ENCODE results near the gene KIAA1217. TPM values are rescaled to one million over a fixed set of nuclear protein-coding genes. Genes with fewer than 3 reads are reported as not detected.

KIAA1217 gene
- total RNA-seq, 1 experiment from 2014 or later, result 6.4 TPM

DNA sequence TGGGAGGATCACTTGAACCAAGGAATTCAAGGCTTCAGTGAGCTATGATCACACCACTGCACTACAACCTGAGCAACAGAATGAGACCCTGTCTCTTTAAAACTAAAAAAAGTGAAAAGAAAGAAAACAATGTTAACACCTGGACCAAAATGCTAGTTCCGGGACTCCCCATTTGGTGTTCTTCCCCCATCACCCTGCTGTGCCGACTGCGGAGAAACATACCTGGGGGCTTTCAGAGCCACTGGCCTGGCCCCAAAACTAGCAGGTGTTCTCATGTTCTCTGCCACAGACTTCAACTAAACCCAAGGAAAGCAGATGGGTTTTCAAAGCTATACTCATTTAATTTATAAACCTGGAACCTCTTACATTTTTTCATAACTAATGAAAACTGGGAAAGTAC lies 250.9 kb downstream of the KIAA1217 start:
- Histone ChIP-seq H3K27me3 (no peaks in the 10 kb centered on the region), H3K9me3 (no peaks in the 10 kb centered on the region), H3K4me3 (no peak overlapping the region), H3K36me3 (no peaks in the 10 kb centered on the region)
- DNase-seq, result no peak

DNA sequence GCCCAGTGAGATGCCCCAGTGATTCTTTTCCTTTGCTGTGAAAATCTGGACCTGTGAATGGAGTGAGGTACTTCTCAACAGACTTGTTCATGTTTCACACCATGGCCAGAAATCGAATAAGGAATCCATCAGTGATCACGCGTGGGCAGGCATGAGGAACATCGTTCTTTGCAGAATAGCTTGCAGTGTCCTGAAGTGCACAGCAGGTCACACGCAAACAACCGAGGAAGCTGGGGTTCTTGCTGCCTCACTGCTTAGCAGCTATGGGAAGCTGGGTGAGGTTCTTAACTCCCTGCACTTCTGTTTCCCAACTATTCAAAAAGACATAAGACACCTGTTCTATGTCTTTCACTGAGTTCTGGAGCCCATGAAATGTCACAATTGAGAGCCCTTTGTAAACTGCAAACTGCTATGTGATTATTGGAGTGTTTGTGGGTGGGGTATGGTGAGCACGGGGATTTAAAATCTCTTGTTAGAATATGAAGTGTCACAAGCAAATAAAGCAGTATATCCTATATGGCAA lies 253.4 kb downstream of the KIAA1217 start:
- Histone ChIP-seq H3K4me3 (no peak overlapping the region), H3K36me3 (no peaks in the 10 kb centered on the region), H3K9me3 (no peaks in the 10 kb centered on the region), H3K27me3 (no peaks in the 10 kb centered on the region)
- DNase-seq, result no peak

DNA sequence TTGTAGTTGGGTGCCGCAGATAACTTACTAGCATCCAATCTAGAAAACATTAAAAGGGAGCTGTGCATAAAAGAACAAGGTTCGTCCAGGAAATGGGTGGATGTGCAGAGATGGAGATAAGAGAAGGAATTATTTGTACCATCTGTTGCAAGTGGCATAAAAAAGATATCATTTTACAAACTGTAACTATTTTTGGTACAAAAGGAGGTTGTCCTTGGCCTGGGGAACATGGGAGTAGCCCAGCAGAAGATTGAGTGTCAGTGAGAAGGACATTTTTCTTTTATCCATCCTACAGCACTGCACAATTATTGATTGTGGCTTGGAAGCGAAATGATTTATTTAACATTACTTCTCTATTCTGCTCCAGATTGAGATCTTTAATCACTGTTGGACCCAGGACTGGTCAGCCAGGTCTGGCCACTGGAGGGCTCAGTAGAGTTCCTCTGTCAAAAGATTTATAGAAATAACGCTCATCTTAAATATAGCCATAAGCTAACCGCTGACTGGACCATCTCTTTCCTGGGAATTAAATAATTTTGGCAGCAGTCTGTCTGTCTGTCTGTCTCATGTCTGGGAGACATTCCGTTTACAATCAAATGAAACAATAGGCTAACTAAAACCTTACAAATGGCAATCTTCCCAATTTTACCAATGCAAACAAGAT lies 254.1 kb downstream of the KIAA1217 start:
- Histone ChIP-seq H3K9me3 (no peaks in the 10 kb centered on the region), H3K4me3 (0 out of 2 replicates have a peak overlapping the region, but pooled peaks have one; percentile 7), H3K36me3 (no peaks in the 10 kb centered on the region), H3K27me3 (no peaks in the 10 kb centered on the region)
- DNase-seq, result peak; percentile 51

DNA sequence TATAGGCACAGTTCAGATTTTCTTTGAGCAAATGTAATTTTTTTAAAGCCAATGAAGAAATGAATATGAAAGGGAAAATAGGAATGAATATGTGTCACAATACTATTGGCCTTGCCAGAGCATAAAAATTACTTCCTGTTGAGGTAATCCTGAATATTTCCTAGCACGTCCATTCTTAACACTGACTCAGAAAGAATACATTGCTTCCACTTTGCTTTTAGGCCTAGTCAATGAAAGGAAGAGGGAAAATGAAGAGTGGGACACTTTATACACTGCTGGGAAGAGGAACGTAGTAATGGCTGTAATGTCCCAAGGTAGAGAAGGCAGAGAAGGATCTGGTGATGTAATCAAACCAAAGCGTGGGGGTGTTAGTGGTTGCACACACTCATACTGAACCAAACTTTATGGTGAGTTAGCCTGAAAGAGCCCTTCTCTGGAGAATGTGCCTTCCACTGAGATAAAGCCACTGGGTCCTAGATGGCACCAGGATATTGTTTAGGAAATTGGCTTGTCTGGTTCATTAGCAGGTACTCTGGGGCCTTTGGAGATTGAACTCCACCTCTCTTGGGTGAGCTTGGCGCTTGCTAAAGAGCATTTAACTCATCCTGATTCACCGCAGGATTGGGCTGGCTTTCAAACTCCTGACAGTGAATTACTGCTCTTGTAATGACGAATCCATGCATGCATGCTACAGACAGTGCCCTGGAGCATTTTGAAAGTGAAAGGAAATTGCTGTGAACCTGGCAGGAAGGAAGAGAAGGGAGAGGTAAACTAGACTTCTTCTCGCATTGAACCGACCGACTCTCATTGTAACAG lies 254.9 kb downstream of the KIAA1217 start:
- Histone ChIP-seq H3K27me3 (no peaks in the 10 kb centered on the region), H3K4me3 (peak overlapping the region; percentile 19), H3K9me3 (no peaks in the 10 kb centered on the region), H3K36me3 (no peaks in the 10 kb centered on the region)
- DNase-seq, result peak; percentile 93

DNA sequence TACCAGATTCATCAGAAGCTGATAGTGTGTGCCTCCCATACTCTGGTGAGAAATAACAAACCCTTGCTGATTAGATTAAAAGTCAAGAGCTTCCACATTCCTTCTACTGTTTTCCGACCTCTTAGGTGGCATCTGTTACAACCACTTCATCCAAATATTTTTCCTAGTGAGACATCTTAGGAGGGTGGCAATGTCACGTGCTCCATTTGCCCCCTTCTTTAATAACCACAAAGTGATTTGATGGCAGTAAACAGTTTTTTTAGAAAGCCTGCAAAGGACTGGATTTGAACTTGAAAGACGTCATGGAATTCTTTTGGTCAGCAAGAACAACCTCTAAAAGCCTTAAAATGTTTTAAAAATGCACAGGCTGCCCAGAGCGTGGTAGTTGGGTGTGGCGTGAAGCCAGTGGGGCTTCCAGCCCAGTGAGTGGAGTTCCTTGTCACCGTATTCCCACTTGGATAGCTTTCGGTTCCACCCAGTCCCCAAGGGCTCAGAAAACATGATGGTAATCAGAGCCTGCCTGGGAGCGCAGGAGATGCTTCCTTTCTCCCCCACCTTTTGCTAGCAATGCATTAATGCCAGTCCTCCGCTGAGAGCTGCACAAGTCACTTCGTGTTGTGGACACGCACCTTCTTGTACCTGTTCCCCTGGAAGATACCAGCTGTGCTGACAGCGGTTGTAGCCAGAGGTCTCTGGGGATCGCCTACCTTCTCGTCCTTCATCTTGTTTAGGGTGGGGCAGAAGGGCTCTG lies 256.4 kb downstream of the KIAA1217 start:
- Histone ChIP-seq H3K4me3 (peak overlapping the region; percentile 53), H3K36me3 (no peaks in the 10 kb centered on the region), H3K27me3 (no peaks in the 10 kb centered on the region), H3K9me3 (no peaks in the 10 kb centered on the region)
- peak; percentile 63 for DNase-seq

DNA sequence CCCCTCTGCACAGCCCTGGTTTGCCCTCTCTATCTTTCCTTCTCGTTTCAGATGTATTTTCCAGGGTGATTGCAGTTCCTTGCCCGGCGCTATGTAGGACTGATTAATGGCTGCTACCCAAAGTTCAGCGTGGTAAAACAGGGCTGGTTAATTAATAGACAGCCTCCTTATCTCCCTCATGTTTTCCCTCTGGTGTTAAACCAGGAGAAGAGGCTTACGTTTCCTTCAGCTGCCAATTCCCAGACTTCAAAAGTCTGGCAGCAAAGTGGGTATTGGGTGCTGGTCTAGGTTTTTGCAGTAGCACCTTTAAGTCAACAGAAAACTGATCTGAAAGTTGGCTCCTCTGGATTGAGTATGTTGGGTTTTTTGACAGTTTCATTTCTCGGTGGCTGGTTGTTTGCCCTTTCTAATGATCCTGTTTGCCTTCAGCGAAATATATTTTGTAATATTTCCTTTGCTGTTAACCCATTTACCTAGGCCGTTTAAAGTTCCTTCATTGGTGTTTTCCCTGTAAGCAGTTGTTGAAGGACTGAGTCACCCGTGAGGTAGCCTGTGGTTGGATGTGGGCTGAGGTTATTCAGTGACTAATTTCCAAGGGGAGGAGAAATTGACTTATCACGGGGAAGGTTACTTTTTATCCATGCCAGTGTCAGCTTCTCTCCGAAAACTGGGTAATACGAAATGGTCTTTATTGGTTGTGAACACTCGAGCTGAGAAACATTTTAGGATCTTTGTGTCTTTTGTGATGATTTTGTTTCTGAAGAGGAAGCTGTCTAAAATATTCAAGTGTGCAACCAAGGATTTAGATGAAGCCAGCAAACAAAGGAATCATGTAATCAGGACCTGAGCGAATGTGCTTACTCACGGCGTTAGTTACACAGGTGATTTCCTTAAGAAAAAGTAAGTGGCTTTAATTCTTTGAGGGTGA lies 257.2 kb downstream of the KIAA1217 start:
- H3K9me3 ChIP-seq, result no peaks in the 10 kb centered on the region
- DNase-seq, result peak; percentile 82
- peak overlapping the region; percentile 53 for H3K4me3 ChIP-seq
- H3K36me3 ChIP-seq, result no peaks in the 10 kb centered on the region
- no peaks in the 10 kb centered on the region for H3K27me3 ChIP-seq

DNA sequence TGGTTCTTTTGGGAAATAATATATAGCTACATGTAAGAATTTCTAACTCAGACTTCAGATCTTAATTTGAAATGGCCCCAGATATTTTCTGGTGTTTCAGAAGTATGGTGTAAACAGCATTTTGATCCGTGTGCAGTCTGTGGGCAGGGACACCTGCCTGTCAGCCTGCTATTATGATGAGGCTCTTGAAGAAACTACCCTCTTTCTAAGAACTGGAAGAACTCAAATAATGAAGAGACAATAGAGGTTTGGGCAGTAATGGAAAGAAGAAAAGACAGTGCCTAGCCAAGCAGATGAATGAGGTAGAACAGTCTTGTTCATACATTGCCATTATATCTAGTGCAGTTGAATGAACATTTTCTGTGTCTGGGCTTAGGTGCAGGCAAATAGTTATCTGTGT lies 258.2 kb downstream of the KIAA1217 start:
- peak overlapping the region; percentile 53 for H3K4me3 ChIP-seq
- H3K27me3 ChIP-seq, result no peaks in the 10 kb centered on the region
- no peaks in the 10 kb centered on the region for H3K9me3 ChIP-seq
- no peak for DNase-seq
- H3K36me3 ChIP-seq, result no peaks in the 10 kb centered on the region

DNA sequence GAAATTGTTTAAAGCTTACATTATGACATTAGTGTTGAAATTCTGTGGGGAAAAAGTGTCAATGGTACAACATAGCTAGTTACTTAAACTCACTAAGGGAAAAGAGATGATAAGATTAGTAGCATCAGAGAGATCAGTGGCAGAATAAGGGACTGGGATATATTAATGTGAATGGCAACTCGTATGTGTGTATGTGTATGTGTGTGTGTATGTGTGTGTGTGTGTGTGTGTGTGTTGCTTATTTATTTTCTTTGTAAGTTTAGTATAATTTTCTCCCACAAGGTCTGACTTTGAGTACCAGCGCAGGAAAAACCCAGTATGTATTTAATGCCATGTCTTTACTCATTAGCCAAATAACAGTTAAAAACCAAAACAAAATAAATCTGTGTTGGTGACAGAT lies 258.7 kb downstream of the KIAA1217 start:
- Histone ChIP-seq H3K4me3 (peak overlapping the region; percentile 53), H3K27me3 (no peaks in the 10 kb centered on the region), H3K36me3 (no peaks in the 10 kb centered on the region), H3K9me3 (no peaks in the 10 kb centered on the region)
- no peak for DNase-seq

DNA sequence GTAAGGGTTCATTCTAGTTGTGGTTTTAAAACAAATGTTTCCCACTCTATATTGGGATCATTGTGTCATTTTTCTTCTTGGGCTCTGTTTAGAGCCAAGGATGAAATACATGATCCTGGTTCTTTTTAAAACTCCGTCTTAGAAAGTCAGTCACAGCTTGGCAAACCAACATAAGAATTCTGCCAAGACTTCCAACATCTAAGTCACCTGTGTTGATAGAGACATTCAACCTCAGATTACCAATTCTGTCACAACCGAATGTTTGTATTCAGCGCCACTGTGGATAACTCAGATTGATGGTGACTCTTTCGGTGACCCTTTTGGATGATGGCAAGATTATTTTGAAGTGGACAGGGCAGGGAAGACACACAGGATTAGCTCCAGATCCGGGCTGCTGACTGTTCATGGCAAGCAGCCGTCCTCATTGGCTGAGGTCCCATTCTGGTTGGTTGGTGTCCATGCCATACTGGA lies 259.4 kb downstream of the KIAA1217 start:
- peak; percentile 82 for DNase-seq
- H3K36me3 ChIP-seq, result peaks cover 7% of the 10 kb centered on the region
- no peaks in the 10 kb centered on the region for H3K9me3 ChIP-seq
- peak overlapping the region; percentile 53 for H3K4me3 ChIP-seq
- no peaks in the 10 kb centered on the region for H3K27me3 ChIP-seq

DNA sequence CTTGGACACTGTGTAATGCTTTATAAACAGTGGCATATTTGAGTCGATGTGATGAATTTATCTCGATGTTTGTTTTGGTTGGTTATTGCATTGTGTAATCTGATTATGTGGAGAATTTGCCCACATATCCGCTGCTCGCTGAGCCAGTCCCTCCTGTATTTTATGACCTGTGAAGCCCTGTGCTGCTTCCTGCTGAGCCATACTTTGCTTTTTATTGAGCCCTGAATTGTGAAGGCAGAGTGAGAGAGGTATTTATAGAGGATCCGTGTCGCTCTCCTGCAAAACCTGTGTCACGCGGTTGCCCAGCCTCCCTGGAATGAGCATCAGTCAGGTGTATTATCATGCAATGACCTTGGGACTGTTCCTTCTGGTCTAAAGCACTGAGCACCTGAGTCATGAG lies 261.1 kb downstream of the KIAA1217 start:
- no peaks in the 10 kb centered on the region for H3K27me3 ChIP-seq
- peaks cover 24% of the 10 kb centered on the region for H3K36me3 ChIP-seq
- no peak overlapping the region for H3K4me3 ChIP-seq
- no peaks in the 10 kb centered on the region for H3K9me3 ChIP-seq
- DNase-seq, result peak; percentile 28

DNA sequence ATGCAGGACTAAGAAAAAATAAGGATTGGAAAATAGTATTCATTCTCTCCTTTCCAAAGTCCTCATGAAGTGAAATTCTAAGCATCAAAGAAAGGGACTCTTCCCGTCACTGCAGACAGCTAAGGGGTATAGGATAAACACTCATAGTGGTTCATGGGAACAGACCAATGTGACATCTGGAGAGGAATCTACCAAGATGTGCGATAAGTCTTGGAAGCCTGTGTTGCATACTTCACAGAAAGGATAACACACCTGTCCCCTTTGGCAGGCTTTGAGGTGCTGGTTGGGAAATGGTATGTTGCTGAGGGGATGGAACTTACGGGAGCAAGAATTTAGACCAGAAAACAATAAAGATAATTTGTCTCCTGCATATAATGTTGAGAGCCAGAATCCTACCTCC lies 266.7 kb downstream of the KIAA1217 start:
- no peak for DNase-seq
- H3K36me3 ChIP-seq, result peaks cover 62% of the 10 kb centered on the region

DNA sequence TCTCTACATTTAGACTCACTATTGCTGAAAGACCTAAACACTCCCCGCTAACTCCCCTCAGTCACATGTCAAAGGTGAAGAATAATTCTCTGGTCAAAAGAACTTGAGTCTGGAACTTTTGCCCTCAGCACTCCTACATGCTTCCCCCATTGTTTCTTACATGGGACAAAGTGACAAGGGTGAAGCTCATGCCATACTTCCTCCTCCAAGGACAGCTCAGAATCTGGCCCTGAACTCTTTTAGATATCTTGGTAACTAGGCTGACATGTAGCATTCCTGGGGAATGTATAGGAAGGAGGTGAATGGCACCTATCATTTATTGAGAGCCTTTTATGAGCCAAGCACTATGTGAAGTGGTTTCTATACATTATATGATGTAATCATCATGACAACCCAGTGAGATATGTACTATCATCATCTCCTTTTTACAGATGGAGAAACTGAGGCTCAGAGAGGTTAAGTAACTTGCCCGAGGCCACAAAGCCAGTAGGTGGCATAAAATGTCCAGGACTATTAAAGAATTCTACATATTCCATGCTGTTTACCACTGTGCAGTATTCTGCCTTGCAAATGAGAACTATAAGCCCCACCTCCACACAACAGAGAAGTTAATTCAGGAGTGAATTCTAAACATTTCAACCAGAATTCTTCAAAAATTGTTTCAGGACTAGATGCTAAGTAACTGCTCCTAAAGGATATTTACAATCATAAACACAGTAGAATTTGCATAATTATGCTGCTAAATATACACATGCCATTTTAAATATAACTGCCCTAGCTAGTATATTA lies 268.2 kb downstream of the KIAA1217 start:
- Histone ChIP-seq H3K36me3 (peaks cover 65% of the 10 kb centered on the region), H3K27me3 (no peaks in the 10 kb centered on the region), H3K4me3 (no peak overlapping the region), H3K9me3 (0 out of 2 replicates have a peak, but pooled peaks cover 3% of the 10 kb centered on the region)
- no peak for DNase-seq

More for the DNA sequence above, 266.7 kb downstream of the KIAA1217 start:
- Histone ChIP-seq H3K27me3 (no peaks in the 10 kb centered on the region), H3K4me3 (no peak overlapping the region), H3K9me3 (0 out of 2 replicates have a peak, but pooled peaks cover 3% of the 10 kb centered on the region)

DNA sequence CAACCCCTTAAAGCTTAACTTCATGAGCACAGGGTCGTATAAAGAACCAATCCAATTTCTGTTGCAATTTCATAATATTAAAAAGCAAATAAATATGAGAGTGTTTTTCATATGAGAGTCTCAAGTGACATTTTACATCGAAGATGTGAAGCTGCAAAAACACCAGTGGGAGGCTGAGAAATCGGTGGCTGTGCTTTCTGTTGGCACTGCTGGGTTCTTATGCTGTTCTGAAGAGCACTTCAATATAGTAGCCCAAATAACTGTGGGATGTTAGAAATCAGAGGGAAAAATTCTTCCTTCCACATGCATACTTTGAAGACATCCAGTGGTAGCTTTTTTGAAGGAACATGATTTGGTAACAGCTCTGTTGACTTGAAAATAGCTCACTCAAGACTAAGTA lies 269.0 kb downstream of the KIAA1217 start:
- Histone ChIP-seq H3K27me3 (no peaks in the 10 kb centered on the region), H3K4me3 (no peak overlapping the region), H3K36me3 (peaks cover 62% of the 10 kb centered on the region), H3K9me3 (0 out of 2 replicates have a peak, but pooled peaks cover 3% of the 10 kb centered on the region)
- DNase-seq, result no peak

DNA sequence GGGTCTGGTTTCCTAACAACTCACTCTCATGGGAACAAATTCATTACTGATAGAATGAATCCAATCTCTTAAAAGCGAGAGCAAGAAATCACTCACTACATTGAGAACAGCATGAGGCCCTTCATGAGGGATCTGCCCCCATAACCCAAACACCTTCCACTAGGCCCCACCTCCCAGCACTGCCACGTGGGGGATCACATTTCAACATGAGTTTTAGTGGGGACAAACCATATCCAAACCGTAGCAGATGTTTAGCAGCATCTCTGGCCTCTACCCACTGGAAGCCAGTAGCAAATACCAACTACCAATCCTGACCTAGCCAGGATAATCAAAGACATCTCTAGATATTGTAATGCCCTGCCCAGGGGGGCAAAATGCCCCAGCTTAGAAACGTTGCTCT lies 270.9 kb downstream of the KIAA1217 start:
- DNase-seq, result no peak
- Histone ChIP-seq H3K9me3 (0 out of 2 replicates have a peak, but pooled peaks cover 3% of the 10 kb centered on the region), H3K36me3 (peaks cover 43% of the 10 kb centered on the region), H3K27me3 (no peaks in the 10 kb centered on the region), H3K4me3 (no peak overlapping the region)

DNA sequence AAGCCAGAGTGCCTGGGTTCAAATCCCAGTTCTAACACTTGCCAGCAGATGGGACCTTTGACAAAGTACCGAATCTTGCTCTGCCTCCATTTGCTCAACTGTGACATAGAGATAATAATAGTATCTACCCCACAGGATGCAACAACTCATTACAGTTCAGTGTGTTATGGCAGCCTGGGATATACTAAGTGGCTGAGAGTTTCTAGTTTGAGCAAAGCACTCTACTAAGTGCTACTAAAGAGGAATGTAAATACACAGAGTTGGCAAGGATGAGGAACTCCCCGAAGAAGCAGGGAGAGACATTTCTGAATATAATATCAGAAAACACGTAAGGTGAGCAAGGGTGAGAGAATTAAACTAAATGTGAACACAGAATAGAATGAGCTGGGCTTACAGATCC lies 271.5 kb downstream of the KIAA1217 start:
- DNase-seq, result no peak
- peaks cover 40% of the 10 kb centered on the region for H3K36me3 ChIP-seq
- no peak overlapping the region for H3K4me3 ChIP-seq
- 0 out of 2 replicates have a peak, but pooled peaks cover 3% of the 10 kb centered on the region for H3K9me3 ChIP-seq
- no peaks in the 10 kb centered on the region for H3K27me3 ChIP-seq
